Naive B cell (primary cell): ENCODE results near the gene RIPOR3. TPM values are rescaled to one million over a fixed set of nuclear protein-coding genes. Genes with fewer than 3 reads are reported as not detected.

ENCODE experiments used
- ATAC-seq, 2 donors: fragments of 150-1000 bp; cut with Tn5 transposase; 2 replicates each; pipeline ENCODE4 v1.10.0; 2021; ENCODE audit warnings: low read depth in 2 of 2, mild to moderate bottlenecking in 2 of 2, moderate library complexity in 2 of 2
- DNase-seq: peaks from one replicate; pipeline ENCODE4 v3.0.0; 2022
- H3K27ac Mint-ChIP-seq, 6 donors: one replicate each; pipeline ENCODE4 v1.8.0; 2020 to 2022; ENCODE audit warnings: mild to moderate bottlenecking in 6 of 6, mixed read lengths in 6 of 6, moderate library complexity in 5 of 6, inconsistent platforms in 2 of 6
- H3K27me3 Mint-ChIP-seq, 3 donors: one replicate each; pipeline ENCODE4 v1.8.0; 2021 to 2022; ENCODE audit warnings: mixed read lengths in 3 of 3, mild to moderate bottlenecking in 1 of 3
- H3K36me3 Mint-ChIP-seq, 2 donors: one replicate each; pipeline ENCODE4 v1.8.0; 2020 to 2022; ENCODE audit warnings: mixed read lengths in 2 of 2, inconsistent platforms in 1 of 2, mild to moderate bottlenecking in 1 of 2
- H3K4me1 Mint-ChIP-seq, 3 donors: one replicate each; pipeline ENCODE4 v1.8.0; 2020 to 2022; ENCODE audit warnings: mixed read lengths in 3 of 3, inconsistent platforms in 1 of 3, mild to moderate bottlenecking in 1 of 3, moderate library complexity in 1 of 3
- H3K4me3 Mint-ChIP-seq, 8 donors: one replicate each; pipeline ENCODE4 v1.8.0; 2020 to 2022; ENCODE audit warnings: mild to moderate bottlenecking in 8 of 8, mixed read lengths in 8 of 8, moderate library complexity in 8 of 8, inconsistent platforms in 2 of 8
- H3K9me3 Mint-ChIP-seq, 7 donors: one replicate each; pipeline ENCODE4 v1.8.0; 2020 to 2022; ENCODE audit warnings: mixed read lengths in 7 of 7, mild to moderate bottlenecking in 5 of 7, inconsistent platforms in 2 of 7, moderate library complexity in 1 of 7
- polyA plus RNA-seq, 6 donors: library from polyadenylated mRNA; unstranded; fragments of 300-500 nt; fragmentation: Illumina TruSeq; gene quantifications; one replicate each; pipeline ENCODE4 v1.2.3, GENCODE V29; 2021; ENCODE audit warnings: low read depth in 6 of 6

Gene RIPOR3
- polyA plus RNA-seq, 6 donors from 2014 or later, result 1.4 to 3.0 (median 2.1) TPM; not detected in 1

GRCh38 chr20:50538276-50538675 lies 153.1 kb downstream of the RIPOR3 start:
- no peak for DNase-seq
- Mint-ChIP-seq H3K4me1 (peaks cover 63 to 91% (median 68%) of the 10 kb centered on the region in 3 donors), H3K27ac (peak overlapping the region; percentile 6 to 96 (median 54)), H3K9me3 (peaks cover 4 to 43% (median 27%) of the 10 kb centered on the region in 7 donors), H3K4me3 (peak overlapping the region; percentile 3 to 83 (median 64)), H3K27me3 (no peaks in the 10 kb centered on the region), H3K36me3 (peaks cover 23 to 30% of the 10 kb centered on the region in 2 donors)
- ATAC-seq, result no peak

GRCh38 chr20:50537546-50538201 lies 153.7 kb downstream of the RIPOR3 start:
- ATAC-seq (no peak), DNase-seq (no peak)
- Mint-ChIP-seq H3K4me1 (peaks cover 61 to 92% (median 70%) of the 10 kb centered on the region in 3 donors), H3K27me3 (no peaks in the 10 kb centered on the region), H3K4me3 (peak overlapping the region; percentile 3 to 83 (median 64)), H3K9me3 (peaks cover 4 to 43% (median 27%) of the 10 kb centered on the region in 7 donors), H3K36me3 (peaks cover 23 to 30% of the 10 kb centered on the region in 2 donors), H3K27ac (peak overlapping the region; percentile 6 to 96 (median 72))

- Mint-ChIP-seq H3K4me1 (peaks cover 60 to 92% (median 70%) of the 10 kb centered on the region in 3 donors), H3K9me3 (peaks cover 4 to 39% (median 25%) of the 10 kb centered on the region in 7 donors), H3K27ac (peak overlapping the region in 2 of 6 donors; percentile 36 to 62), H3K27me3 (no peaks in the 10 kb centered on the region), H3K4me3 (no peak overlapping the region), H3K36me3 (peaks cover 23 to 30% of the 10 kb centered on the region in 2 donors)
- DNase-seq, result no peak
- ATAC-seq, result no peak
These were observed 155.0 kb downstream of the RIPOR3 start for GRCh38 chr20:50536333-50536732.

Other genes starting within 250 kb of the RIPOR3 start
- 10 to 100 TPM; 14.0 to 57.1 (median 46.1) TPM for gene PTPN1, start 181.2 kb downstream of the RIPOR3 start, polyA plus RNA-seq
- 1 to 10 TPM in 1 of 6 donors, under 1 TPM in 5; 0.08 to 1.6 (median 0.73) TPM for gene PARD6B, start 40.0 kb upstream of the RIPOR3 start, polyA plus RNA-seq
- gene BCAS4, start 103.5 kb upstream of the RIPOR3 start, polyA plus RNA-seq, result 10 to 100 TPM; 62.1 to 82.2 (median 70.3) TPM
- gene ADNP, start 239.9 kb upstream of the RIPOR3 start, polyA plus RNA-seq, result 10 to 100 TPM in 3 of 6 donors, 1 to 10 TPM in 3; 5.5 to 15.7 (median 9.5) TPM